ENCODE results near the gene SRGAP1.
"Not testable (repeated sequence)": the region's sequence is repeated elsewhere in the genome, so short reads cannot be mapped to it uniquely, and the experiment has no call there.

The SRGAP1 gene

GRCh38 chr12:64061868-64062375 lies 217.4 kb downstream of the SRGAP1 start:
- DNase-seq: no peak

- DNase-seq: no peak
Observed at GRCh38 chr12:64063121-64063520, 218.6 kb downstream of the SRGAP1 start.

DNA sequence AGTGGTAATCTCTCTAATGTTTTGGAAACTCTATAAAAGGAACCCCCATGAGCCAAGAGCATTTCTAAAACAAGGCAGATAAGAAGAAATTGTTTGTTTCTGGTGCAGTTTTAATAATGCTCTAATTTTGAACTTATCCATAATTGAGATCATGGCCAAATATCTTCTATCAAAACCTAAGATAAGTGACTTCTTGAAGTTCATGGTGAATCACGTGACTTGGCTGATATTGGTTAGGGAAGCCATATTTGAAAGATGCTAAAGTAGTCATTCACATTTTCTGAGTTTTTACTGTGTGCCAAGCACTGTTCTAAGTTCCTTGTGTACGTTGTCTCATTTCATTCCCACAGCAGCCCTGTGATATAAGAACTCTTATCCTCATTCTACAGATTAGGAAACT lies 219.7 kb downstream of the SRGAP1 start:
- no peak for DNase-seq

DNA sequence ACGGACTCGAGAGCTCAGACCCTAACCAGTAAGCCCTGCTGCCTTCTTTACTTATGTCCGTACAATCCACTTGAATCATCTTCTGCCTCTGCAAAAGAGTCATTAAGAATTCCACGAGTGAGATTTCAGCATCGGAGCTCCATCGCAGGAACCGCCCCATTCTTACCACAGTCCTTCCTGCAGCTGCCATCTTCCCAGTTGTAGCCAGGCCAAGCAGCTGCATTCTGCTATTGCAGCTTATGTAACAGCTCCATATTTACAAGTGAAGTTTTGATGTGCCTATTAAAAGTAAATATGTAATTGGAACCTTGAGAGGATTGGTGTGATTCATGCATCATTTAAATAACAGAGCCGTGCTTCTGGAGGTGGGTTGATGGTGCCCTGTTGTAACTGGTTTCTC lies 220.2 kb downstream of the SRGAP1 start:
- DNase-seq: no peak

DNA sequence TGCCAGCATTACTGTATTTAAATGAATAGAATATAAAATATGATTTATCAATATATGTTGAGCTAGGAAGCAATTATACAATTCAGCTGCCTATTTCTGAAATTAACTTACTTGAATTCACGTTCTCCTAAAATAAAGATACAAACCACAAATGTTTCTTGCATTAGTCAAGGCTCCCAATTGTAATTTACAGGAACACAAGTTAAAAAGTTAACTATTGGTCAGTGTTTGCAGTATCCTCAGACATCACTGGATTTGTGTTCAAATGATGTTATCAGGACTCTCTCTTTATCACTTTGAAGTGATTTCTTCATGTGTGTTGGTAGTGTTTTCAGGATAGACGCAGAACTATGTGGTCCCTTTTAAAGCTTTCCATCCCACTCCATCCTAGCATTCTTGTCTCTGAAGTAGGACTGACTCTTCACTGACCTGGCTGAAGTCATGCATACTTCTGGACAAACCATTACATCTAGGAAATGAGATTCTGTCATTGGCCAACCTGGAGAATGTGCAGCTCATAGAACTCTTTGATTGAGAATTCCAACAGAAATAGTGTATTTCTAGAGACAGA lies 221.5 kb downstream of the SRGAP1 start:
- no peak for DNase-seq

DNA sequence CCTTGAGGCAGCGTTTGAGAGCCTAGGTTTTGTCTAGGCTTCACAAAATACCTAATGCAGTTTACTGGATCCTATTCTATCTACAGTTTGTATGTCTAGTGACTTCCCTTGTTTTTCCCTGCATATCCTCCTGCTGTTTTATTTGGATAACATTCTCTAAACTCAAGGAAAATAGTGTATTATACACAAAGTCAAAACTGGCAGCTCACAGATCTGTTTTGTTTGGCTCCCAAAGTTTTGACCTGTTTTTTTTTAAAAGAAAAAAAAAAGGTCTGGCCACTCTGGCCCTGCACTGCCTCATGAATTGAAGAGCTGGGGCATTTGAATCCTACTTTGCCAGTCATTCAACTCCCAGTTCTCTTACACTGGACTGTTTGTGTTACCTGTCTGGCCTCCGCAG lies 222.3 kb downstream of the SRGAP1 start:
- no peak for DNase-seq

DNA sequence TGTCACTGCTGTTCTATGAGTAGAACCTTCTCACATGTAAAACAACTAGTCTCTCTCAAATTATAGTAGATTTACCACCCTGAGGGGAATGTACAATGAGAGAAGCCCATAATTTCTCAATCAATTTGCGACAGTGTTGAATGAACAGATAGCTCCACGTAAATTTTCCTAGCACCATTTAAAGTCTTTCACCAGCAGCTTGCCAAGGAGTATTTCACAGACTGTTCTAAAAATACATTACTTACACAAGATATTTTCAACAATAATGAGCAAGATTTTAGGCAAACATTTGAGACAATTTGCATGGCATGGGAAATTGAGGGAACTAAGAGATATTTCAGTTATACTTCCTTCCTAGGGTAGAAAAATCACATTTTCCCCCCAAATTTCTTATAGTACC lies 226.0 kb downstream of the SRGAP1 start:
- no peak for DNase-seq

- DNase-seq: no peak
Observed at GRCh38 chr12:64072916-64073575, 228.5 kb downstream of the SRGAP1 start.

DNA sequence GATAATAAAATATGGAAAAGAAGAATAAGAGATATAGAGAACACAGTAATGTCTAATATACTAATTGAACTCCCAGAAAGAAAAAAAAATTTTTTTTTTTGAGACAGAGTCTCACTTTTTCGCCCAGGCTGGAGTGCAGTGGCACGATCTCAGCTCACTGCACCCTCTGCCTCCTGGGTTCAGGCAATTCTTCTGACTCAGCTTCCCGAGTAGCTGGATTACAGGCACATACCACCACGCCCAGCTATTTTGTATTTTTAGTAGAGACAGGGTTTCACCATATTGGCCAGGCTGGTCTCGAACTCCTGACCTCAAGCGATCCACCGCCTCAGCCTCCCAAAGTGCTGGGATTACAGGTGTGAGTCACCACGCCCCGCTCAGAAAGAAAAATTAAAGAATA lies 232.1 kb downstream of the SRGAP1 start:
- DNase-seq: not testable (repeated sequence)

DNA sequence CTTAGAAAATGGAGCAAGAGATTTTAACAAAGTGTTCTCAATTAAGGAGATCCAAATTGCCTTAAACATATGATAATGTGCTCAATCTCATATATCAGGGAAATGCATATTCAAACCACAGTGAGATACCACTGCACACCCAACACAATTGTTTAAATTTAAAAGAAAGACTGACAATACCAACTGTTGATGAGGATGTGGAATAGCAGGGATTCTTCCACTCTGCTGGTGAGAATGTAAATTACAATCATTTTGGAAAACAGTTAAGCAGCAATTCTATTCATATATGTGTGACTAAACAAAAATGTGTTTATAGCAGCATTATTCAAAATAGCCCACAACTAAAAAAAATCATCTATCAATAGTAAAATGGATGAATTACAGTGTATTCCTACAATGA lies 233.4 kb downstream of the SRGAP1 start:
- DNase-seq: no peak

- DNase-seq: no peak
Observed at GRCh38 chr12:64080319-64081007, 236.0 kb downstream of the SRGAP1 start.

- no peak for DNase-seq
Observed at GRCh38 chr12:64081008-64081404, 236.5 kb downstream of the SRGAP1 start.

GRCh38 chr12:64082116-64082515 lies 237.6 kb downstream of the SRGAP1 start:
- no peak for DNase-seq

- no peak for DNase-seq
Observed at GRCh38 chr12:64082866-64083268, 238.4 kb downstream of the SRGAP1 start.

DNA sequence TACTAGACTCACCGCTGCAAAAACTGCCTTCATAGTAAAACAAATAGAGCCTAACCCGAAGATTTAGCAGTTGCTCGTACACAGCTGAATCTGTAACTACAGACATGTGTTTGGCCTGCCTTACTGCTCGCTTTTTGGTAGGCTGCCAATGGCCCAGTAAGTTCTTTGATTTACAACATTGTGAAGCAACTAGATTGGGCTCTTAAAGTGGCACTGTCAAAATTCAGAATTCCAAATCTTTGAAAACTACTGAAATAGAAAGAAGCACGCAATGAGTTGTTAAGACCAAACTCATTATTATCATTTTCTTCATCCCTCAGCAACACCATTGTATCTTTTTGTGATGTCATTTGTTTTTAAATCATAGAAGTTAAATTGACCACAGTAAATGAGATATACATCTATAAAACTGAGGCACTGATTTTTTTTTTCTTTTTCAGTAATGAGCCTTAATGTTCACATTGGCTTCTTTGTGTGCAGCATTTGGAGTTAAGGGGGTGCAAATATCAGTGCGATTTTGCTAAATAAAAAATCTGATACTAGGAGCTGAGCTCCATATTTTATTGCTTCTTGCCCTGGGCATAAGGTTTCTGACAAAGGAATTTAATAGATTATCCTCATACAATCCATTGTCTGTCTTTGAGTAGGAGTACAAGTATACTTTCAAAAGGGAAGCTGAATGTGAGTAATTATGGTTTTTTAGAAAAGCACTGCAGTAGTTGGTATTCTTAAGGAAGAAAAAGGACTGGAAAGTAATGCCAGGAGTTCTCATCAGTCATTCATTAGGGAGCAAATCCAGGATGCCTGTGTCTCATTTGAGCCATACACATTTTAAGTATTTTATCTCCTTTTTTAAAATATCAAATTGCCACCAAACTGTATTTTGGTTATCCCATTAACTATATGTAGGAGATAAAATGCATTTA lies 239.0 kb downstream of the SRGAP1 start:
- DNase-seq: no peak

DNA sequence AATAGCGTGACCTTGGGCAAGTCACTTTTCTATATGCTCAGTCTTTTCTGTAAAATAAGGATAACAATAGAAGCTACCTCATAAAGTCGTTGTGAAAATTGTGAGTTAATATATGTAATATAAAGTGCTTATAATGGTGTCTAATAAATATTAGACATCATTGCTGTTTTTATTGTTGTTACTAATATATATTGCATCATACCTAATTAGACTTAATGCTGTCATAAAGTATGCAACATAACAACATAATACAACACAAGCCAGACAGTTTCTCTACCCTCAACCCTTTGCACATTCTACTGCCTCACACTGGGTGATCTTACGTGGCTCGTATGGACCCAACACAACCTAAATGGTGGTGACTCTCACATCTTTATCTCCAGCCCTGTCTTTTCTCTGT lies 240.7 kb downstream of the SRGAP1 start:
- DNase-seq: no peak

DNA sequence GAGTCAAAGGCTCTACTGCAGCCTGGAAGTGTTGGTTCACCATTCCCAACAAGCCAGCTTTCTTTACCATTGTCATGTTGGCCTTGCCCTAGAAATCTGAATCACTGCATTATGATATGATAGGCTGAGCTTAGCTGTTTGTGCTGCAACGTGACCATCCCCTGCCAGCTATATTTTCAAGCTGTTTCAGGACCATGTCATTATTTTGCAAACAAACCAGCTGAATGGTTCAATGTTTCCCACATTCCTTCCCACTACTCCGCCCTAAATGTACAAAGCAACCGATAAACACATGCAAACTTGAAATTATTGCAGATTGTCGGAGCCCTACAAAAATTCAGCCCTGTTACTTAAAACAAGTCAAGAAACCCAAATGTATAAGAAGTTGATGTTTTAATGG lies 241.5 kb downstream of the SRGAP1 start:
- no peak for DNase-seq

- DNase-seq: no peak
Observed at GRCh38 chr12:64086946-64087345, 242.4 kb downstream of the SRGAP1 start.

- DNase-seq: no peak
Observed at GRCh38 chr12:64087761-64088160, 243.3 kb downstream of the SRGAP1 start.

DNA sequence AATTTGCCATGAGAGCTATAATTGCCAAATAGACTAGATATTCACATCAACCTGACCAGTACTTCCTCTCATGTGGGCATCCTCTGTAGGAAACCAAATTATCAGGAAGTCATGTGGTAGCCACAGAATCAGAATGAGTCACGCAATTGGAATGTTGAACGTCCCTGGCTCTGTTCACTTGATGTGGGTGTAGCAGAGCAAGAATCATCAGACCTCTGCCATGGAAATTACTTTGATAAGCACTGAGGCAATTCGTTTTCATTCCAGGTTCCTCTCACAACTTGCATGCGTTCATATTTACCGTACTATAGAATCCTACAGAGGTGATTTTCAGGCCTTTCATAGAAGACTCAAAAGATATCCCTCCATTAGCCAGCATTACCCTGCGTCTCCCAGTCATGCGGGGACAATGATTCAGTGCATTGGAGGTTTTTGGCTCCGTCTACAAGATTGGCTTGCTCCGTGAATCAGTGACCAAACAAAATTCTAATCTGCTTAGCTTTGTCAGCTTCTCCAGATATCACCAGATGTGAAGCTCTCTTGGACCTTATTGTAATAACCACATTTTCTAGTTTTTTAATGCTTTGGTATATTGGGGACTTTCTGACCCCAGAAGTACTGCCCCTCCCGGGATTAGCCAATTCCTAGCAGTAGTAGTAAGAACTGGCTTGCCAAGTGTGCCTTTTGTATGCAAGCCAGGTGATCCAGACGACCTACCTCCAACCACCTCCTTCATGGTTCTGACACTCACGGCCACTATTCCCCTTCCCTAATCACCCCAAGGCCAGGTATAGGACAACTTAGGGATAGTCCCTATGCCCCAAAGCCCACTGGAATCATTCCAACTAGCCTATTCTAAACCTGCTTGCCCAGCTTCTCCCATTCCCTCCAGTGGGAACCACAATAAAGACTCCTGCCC lies 244.2 kb downstream of the SRGAP1 start:
- no peak for DNase-seq

DNA sequence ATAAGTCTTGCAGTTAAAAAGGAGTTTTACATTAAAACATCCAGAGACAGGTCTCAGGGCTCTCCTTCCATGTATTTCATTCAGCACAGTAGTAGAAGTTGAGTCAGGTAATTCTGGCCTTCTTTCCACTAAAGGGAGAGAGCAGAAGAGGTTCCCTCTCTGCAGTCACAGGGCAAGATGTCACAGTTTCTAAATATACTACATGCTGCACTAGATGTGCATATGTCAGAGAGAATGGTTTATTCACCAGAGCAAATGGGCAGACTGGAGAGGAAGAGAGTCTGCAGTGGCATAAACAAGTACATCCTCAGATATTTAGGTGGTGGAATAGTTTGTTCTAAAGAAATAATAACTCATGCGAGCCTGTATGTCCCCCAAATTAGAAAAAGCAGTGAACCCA lies 245.5 kb downstream of the SRGAP1 start:
- no peak for DNase-seq

DNA sequence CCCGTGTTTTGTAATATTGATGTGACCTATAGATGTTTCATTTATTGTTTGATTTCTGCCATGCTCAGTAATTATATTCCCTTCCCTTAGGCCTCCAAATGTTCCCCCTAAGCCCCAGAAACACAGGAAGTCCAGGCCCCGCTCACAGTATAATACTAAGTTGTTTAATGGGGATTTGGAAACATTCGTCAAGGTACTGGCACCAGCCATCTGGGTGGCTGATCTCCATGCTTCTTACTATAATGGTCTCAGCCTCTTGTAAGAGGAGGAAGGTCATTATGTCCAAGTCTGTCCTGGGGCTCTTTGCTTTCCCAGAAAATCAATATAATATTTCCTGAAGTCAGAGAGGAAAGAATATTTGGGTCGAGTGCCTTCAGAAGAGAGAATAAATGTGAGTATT lies 246.7 kb downstream of the SRGAP1 start:
- no peak for DNase-seq
